Mesendoderm (in vitro differentiated cells): Measurements from ENCODE around the gene MAPK10.
"Not testable (repeated sequence)": the region's sequence is repeated elsewhere in the genome, so short reads cannot be mapped to it uniquely, and the experiment has no call there.

Source experiments
- DNase-seq: peaks from one replicate; pipeline ENCODE4 v3.0.0; 2013
- H2AK5ac ChIP-seq: 2 replicates; pipeline ENCODE4 v1.6.1; 2013; ENCODE audit warnings: low read length, inconsistent platforms
- H2BK120ac ChIP-seq: 2 replicates; pipeline ENCODE4 v1.6.1; 2013; ENCODE audit warnings: low read depth, mild to moderate bottlenecking, low read length, moderate library complexity, mixed read lengths
- H2BK15ac ChIP-seq: replicated peaks from 2 replicates; pipeline ENCODE4 v1.6.1; 2013; ENCODE audit warnings: low read depth, mild to moderate bottlenecking, moderate library complexity
- H2BK5ac ChIP-seq: 2 replicates; pipeline ENCODE4 v1.6.1; 2013; ENCODE audit warnings: low read length, inconsistent platforms
- H3K18ac ChIP-seq: 2 replicates; pipeline ENCODE4 v1.6.1; 2013; ENCODE audit warnings: mild to moderate bottlenecking, low read length, mixed read lengths
- H3K23ac ChIP-seq: one replicate; pipeline ENCODE4 v1.6.1; 2013; ENCODE audit warnings: low read length
- H3K27ac ChIP-seq: 2 replicates; pipeline ENCODE4 v1.5.1; 2013; ENCODE audit warnings: low read depth, mild to moderate bottlenecking, inconsistent platforms, low read length, moderate library complexity
- H3K27me3 ChIP-seq: 2 replicates; pipeline ENCODE4 v1.6.1; 2013; ENCODE audit warnings: low read length, control low read depth, mild to moderate bottlenecking, inconsistent platforms; ENCODE audit not compliant: insufficient read depth, poor library complexity
- H3K36me3 ChIP-seq: 2 replicates; pipeline ENCODE4 v1.6.1; 2013; ENCODE audit warnings: low read length, inconsistent platforms; ENCODE audit not compliant: control insufficient read depth, insufficient read depth
- H3K4ac ChIP-seq: one replicate; pipeline ENCODE4 v1.6.1; 2013; ENCODE audit warnings: low read depth, mild to moderate bottlenecking, low read length, moderate library complexity
- H3K4me1 ChIP-seq: 2 replicates; pipeline ENCODE4 v1.6.1; 2013; ENCODE audit warnings: low read depth, low read length, inconsistent platforms; ENCODE audit not compliant: control insufficient read depth
- H3K4me2 ChIP-seq: 2 replicates; pipeline ENCODE4 v1.6.1; 2013; ENCODE audit warnings: low read length
- H3K4me3 ChIP-seq: 2 replicates; pipeline ENCODE4 v1.5.1; 2013; ENCODE audit warnings: mild to moderate bottlenecking, low read length
- H3K56ac ChIP-seq: one replicate; pipeline ENCODE4 v1.6.1; 2013; ENCODE audit warnings: low read length
- H3K79me1 ChIP-seq: 2 replicates; pipeline ENCODE4 v1.6.1; 2013; ENCODE audit warnings: low read length, inconsistent platforms
- H3K79me2 ChIP-seq: 2 replicates; pipeline ENCODE4 v1.6.1; 2013; ENCODE audit warnings: mild to moderate bottlenecking, low read length; ENCODE audit not compliant: control insufficient read depth, insufficient read depth
- H3K9ac ChIP-seq: 2 replicates; pipeline ENCODE4 v1.6.1; 2013; ENCODE audit warnings: low read length, inconsistent platforms
- H4K5ac ChIP-seq: one replicate; pipeline ENCODE4 v1.6.1; 2013; ENCODE audit warnings: low read length
- H4K8ac ChIP-seq: one replicate; pipeline ENCODE4 v1.6.1; 2013; ENCODE audit warnings: low read depth, mild to moderate bottlenecking, control low read depth, low read length, moderate library complexity
- WGBS: extraction: QIAGEN DNeasy Blood & Tissue Kit; methylation state at CpG from one replicate; pipeline ENCODE4 v1.1.7; 2013; ENCODE audit warnings: low lambda C conversion rate, missing lambda C conversion rate; ENCODE audit not compliant: insufficient coverage; ENCODE audit errors: extremely low coverage; 5-methylcytosine and 5-hydroxymethylcytosine counted together

MAPK10 gene

DNA sequence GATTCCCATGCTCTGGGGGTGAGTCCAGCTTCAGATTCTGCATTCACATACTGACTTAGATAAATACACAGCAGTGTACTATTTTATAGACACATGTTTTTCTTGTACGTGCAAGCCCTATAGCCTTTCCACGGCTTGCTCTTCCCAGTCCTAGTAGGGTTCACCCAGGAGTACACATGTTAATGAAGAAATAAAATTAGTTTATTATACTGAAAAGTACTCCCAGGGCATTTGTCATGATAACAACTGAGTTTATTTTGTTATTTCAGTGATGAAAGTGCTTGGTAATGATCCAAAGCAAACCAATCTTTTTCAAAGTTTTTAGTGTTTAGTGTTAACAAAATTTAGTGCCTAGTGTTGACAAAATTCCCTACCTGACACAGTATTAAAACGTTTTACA lies 21.3 kb downstream of the MAPK10 start:
- no peak overlapping the region for H3K4ac ChIP-seq
- H3K27ac ChIP-seq, result no peak overlapping the region
- no peaks in the 10 kb centered on the region for H3K27me3 ChIP-seq
- H2BK15ac ChIP-seq, result no peak overlapping the region
- H2AK5ac ChIP-seq, result peak overlapping the region; percentile 15
- no peak overlapping the region for H4K5ac ChIP-seq
- H3K79me1 ChIP-seq, result no peaks in the 10 kb centered on the region
- no peak overlapping the region for H2BK5ac ChIP-seq
- no peak overlapping the region for H3K4me3 ChIP-seq
- H3K4me1 ChIP-seq, result no peaks in the 10 kb centered on the region
- H3K9ac ChIP-seq, result no peak overlapping the region
- no peaks in the 10 kb centered on the region for H3K36me3 ChIP-seq
- H3K79me2 ChIP-seq, result no peaks in the 10 kb centered on the region
- no peak for DNase-seq
- no peak overlapping the region for H4K8ac ChIP-seq
- H3K4me2 ChIP-seq, result no peak overlapping the region
- H2BK120ac ChIP-seq, result no peak overlapping the region
- no CpG with 5 or more reads among the region's 3 CpGs for WGBS
- H3K56ac ChIP-seq, result no peak overlapping the region
- peak overlapping the region; percentile 70 for H3K18ac ChIP-seq
- H3K23ac ChIP-seq, result no peak overlapping the region

- no peak for DNase-seq
- no peak overlapping the region for H3K23ac ChIP-seq
- H3K9ac ChIP-seq, result no peak overlapping the region
- H3K27me3 ChIP-seq, result no peaks in the 10 kb centered on the region
- H4K5ac ChIP-seq, result no peak overlapping the region
- no peak overlapping the region for H3K27ac ChIP-seq
- no peak overlapping the region for H3K56ac ChIP-seq
- no peak overlapping the region for H4K8ac ChIP-seq
- H2BK15ac ChIP-seq, result no peak overlapping the region
- H3K4me2 ChIP-seq, result no peak overlapping the region
- no peak overlapping the region for H3K18ac ChIP-seq
- H3K4me1 ChIP-seq, result no peaks in the 10 kb centered on the region
- no peak overlapping the region for H2BK120ac ChIP-seq
- H3K79me2 ChIP-seq, result no peaks in the 10 kb centered on the region
- H3K4ac ChIP-seq, result no peak overlapping the region
- H3K79me1 ChIP-seq, result no peaks in the 10 kb centered on the region
- no CpG with 5 or more reads among the region's 2 CpGs for WGBS
- H2AK5ac ChIP-seq, result no peak overlapping the region
- H3K36me3 ChIP-seq, result no peaks in the 10 kb centered on the region
- no peak overlapping the region for H2BK5ac ChIP-seq
- H3K4me3 ChIP-seq, result no peak overlapping the region
Measured at GRCh38 chr4:86334020-86334750, 25.7 kb downstream of the MAPK10 start.

GRCh38 chr4:86333236-86333635 lies 26.6 kb downstream of the MAPK10 start:
- Histone ChIP-seq H3K4me2 (no peak overlapping the region), H3K4me3 (no peak overlapping the region), H2BK5ac (no peak overlapping the region), H3K23ac (no peak overlapping the region), H2BK15ac (no peak overlapping the region), H2AK5ac (no peak overlapping the region), H3K79me1 (no peaks in the 10 kb centered on the region), H3K18ac (no peak overlapping the region), H3K36me3 (no peaks in the 10 kb centered on the region), H2BK120ac (no peak overlapping the region), H3K9ac (no peak overlapping the region), H3K4me1 (no peaks in the 10 kb centered on the region), H4K5ac (no peak overlapping the region), H4K8ac (no peak overlapping the region), H3K79me2 (no peaks in the 10 kb centered on the region), H3K56ac (no peak overlapping the region), H3K27ac (no peak overlapping the region), H3K4ac (no peak overlapping the region), H3K27me3 (no peaks in the 10 kb centered on the region)
- no CpG with 5 or more reads among the region's 1 CpG for WGBS
- no peak for DNase-seq

- no peak for DNase-seq
- Histone ChIP-seq H3K27ac (no peak overlapping the region), H3K4me1 (no peaks in the 10 kb centered on the region), H2AK5ac (no peak overlapping the region), H3K23ac (no peak overlapping the region), H3K4ac (no peak overlapping the region), H3K27me3 (no peaks in the 10 kb centered on the region), H3K9ac (no peak overlapping the region), H3K79me1 (no peaks in the 10 kb centered on the region), H2BK15ac (no peak overlapping the region), H4K8ac (no peak overlapping the region), H3K36me3 (no peaks in the 10 kb centered on the region), H3K4me2 (no peak overlapping the region), H2BK5ac (no peak overlapping the region), H3K18ac (no peak overlapping the region), H2BK120ac (no peak overlapping the region), H4K5ac (no peak overlapping the region), H3K4me3 (no peak overlapping the region), H3K79me2 (no peaks in the 10 kb centered on the region), H3K56ac (no peak overlapping the region)
- WGBS, result no CpG with 5 or more reads among the region's 5 CpGs
Measured at GRCh38 chr4:86330961-86331742, 28.7 kb downstream of the MAPK10 start.

- not testable (repeated sequence) for H3K9ac ChIP-seq, H2BK5ac ChIP-seq, H3K23ac ChIP-seq, H2BK15ac ChIP-seq, DNase-seq, H3K18ac ChIP-seq, H3K27ac ChIP-seq, H3K79me2 ChIP-seq, H3K4me3 ChIP-seq, H3K4ac ChIP-seq, H3K4me2 ChIP-seq, H4K5ac ChIP-seq, H2BK120ac ChIP-seq, H3K27me3 ChIP-seq, H3K4me1 ChIP-seq, H4K8ac ChIP-seq, H3K79me1 ChIP-seq, H3K56ac ChIP-seq, H3K36me3 ChIP-seq, H2AK5ac ChIP-seq
- no CpG with 5 or more reads among the region's 5 CpGs for WGBS
Measured at GRCh38 chr4:86330411-86330810, 29.4 kb downstream of the MAPK10 start.
